DMS114 treated with DMSO at 0.1 percent for 48 hours (cell line): ENCODE measurements around the gene BLOC1S3.

Source experiments
- DNase-seq: peaks from one replicate; lab custom pipeline; 2025; ENCODE audit not compliant: unreplicated experiment; lab: John Stamatoyannopoulos, UW

The BLOC1S3 gene

GRCh38 chr19:45160870-45161737 lies 17.5 kb upstream of the BLOC1S3 start, which contains the start of gene NKPD1:
TSS of gene NKPD1 (minus strand) at chr19:45160982. CDS start at chr19:45160150, 832 bp downstream.
- no peak for DNase-seq

DNA sequence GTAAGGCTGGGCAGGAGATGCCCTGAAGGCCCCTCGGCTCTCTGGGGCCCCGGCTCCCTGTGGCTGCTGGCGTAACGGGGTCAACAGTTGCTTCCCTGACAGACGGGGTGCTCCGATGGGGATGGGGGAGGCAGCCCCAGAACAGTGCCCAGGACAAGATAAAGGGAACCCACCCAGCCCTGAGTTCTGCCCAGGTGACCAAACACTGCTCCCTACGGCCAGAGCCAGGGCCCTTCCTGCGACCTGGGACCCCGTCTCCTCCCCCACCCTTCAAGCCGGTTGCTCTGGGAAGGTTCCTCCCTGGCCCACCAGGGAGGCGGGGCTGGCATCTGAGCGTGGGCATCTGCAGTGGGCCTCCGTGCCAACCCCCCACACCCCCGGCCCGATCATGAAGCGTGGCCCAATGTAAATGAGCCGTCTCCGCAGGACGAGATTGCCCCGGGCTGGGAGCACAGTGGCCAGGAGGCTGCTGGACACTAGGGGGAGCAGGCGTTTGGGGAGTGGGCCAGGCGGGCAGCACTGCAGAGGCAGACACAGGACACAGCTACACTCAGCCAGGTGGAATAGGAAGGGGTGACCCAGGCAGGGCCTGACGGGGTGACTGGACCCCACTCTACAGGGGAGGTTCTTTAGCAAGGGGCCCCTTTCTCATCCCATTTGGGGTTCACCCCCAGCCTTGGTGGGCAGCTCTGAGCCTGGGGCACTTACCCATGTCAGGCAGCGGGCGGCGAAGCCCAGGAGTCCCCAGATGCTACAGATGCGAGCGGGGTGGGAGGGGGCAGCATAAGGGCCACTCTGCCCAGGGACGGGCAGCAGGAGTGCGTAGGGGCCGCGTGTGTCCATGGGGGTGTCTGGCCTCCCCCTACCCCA lies 16.6 kb upstream of the BLOC1S3 start:
- DNase-seq, result no peak

GRCh38 chr19:45162608-45163143 lies 15.9 kb upstream of the BLOC1S3 start:
- peak; percentile 41 for DNase-seq

- DNase-seq, result no peak
These were observed 15.4 kb upstream of the BLOC1S3 start for GRCh38 chr19:45163156-45163555.

- no peak for DNase-seq
These were observed 14.7 kb upstream of the BLOC1S3 start for GRCh38 chr19:45163751-45164460.

GRCh38 chr19:45164577-45165335 lies 13.8 kb upstream of the BLOC1S3 start:
- DNase-seq, result no peak

DNA sequence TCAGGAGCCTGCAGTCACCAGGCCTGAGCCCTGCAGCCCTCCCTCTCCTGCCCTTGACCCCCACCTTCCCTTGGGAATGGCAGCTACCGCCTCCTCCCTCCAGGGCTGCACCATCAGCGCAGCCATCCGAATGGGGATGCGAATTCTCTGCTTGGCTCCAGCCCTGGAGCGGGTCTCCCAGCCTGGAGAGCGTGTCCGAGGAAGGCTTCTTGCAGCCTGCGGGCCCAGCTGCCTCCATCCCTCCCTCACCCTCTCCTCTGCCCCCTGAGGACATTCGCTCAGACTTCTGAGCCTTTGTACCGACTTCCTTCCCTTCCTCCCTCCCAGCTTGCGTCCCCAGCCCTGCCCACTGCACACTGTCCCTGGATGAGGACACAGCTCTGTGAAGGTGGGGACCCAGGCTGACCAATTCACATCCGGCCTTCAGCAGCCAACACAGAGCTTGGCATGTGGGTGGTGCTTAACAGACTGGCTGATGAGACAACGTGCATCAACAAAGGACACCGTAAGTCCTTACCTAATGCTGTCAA lies 11.8 kb upstream of the BLOC1S3 start:
- no peak for DNase-seq

DNA sequence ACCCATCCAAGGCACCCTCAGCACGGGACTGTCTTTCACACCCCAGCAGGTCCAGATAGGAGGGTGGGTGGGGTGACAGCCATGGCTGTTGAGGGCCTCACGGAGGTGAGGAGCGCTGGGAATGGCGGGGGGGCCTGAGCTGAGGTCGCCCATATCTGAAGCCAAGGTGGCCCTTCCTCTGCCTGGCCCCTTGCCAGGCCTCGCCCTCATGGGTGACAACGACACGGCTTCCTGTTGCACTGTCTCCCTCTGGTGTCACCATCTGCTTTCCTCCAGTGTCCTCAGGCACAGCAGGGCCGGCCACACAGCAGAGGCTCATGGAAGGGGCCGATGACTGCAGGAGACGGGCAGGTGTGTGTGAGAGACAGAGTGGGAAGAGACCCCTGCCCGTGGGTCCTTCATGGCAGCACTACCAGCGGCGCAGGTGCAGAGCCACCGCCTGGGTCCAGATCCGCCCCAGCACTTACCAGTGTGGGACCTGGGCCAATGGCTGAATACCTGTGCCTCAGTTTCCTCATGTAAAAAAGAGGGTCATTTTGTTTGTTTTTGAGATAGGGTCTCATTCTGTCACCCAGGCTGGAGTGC lies 9.7 kb upstream of the BLOC1S3 start:
- no peak for DNase-seq

DNA sequence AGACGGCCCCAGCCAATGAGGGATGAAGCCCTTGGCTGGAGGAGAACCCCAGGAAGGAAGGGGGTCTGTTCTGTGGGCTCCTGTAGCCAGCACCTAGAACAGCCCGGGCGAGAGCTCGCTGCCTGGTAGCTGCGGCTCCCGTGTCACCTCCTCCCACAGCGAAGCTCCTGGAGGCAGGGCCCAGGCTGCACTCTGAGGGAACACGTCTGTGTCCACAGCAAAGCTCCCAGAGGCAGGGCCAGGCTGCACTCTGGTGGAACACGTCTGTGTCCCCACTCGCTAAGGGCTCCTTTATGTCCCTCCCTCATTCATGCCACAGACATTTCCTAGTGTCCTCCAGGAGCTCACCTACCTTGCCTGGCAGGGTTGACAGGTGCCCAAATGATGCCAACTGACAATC lies 9.0 kb upstream of the BLOC1S3 start:
- no peak for DNase-seq

DNA sequence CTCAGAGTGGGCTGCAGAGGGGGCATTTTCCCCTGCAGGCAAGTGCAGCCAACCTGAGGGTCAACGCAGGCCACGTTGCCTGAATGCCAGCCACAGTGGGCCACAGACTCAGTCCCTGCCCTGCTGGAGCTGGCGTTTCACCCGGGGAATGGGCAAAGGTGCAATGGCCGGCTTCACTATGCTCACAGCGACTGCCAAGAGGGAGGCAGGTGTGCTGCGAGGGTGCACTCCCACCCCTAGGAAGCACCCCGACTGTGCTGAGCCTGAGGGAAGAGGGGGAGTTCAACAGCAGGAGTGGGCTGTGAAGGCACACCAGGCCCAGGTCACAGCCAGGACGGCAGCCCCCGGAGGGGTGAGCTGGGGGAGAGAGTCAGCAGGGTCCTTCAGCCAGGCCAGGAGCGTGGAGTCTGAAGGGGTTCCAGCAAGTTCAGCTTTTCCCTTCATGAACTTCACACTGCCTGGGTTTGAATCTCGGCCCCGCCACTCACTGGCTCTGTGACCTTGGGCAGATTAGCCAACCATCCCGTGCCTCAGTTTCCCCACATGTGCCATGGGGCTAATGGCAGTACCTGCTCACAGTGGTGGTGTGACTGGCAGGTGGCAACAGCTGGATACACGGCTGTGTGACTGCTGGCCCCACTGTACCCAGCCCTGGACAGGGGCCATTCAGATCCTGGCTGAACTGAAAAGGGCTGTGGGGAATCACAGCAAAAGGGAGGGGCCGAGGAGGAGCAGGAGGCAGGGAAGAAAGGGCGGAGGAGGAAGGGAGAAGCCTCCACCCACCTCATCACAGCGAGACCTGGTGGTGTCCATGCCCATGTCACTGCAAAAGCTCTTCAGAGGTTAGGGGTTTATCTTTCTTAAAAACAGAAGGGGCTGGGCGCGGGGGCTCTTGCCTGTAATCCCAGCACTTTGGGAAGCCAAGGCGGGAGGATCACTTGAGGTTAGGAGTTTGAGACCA lies 8.2 kb upstream of the BLOC1S3 start:
- no peak for DNase-seq

- DNase-seq, result no peak
These were observed 7.4 kb upstream of the BLOC1S3 start for GRCh38 chr19:45171211-45171623.

GRCh38 chr19:45172173-45172572 lies 6.4 kb upstream of the BLOC1S3 start:
- no peak for DNase-seq

- no peak for DNase-seq
These were observed 5.9 kb upstream of the BLOC1S3 start for GRCh38 chr19:45172611-45173208.

GRCh38 chr19:45173816-45174215 lies 4.8 kb upstream of the BLOC1S3 start:
- DNase-seq, result no peak

- no peak for DNase-seq
These were observed 2.9 kb upstream of the BLOC1S3 start for GRCh38 chr19:45175515-45176345.

DNA sequence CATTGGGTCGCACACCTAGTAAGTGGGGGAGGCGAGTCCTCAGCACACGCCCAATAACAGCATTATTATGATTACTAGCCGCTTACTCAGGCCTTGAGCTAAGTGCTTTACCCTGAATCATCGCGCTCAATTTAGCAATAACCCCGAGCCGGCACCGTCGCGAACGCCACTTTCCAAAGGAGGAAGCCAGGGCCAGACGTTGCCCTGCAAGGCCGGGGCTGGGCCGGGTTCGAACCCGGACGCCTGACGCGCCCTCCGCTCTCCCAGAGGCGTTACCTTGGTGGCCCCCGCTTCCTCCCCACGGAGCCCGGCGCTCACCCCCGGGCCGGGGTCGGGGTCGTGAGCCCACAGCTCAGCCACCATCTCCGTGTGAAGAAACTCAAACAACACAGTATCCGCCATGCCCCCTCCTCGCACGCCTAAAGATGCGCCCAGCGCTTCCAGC lies 745 bp upstream of the BLOC1S3 start, which contains the start of gene TRAPPC6A:
Gene TRAPPC6A, minus strand, starts transcription at position 421 of the 445 bp plus-strand sequence. Its CDS starts 19 bp downstream, at position 402.
- no peak for DNase-seq
